GM19438 (cell line): Measurements from ENCODE around the gene SLC1A2.
"Not testable (repeated sequence)": the region's sequence is repeated elsewhere in the genome, so short reads cannot be mapped to it uniquely, and the experiment has no call there.

Experiments used
- ATAC-seq: cut with Tn5 transposase; IDR thresholded peaks from one replicate; pipeline ENCODE4 v1.9.1; 2021; ENCODE audit warnings: low read depth; ENCODE audit not compliant: unreplicated experiment

Gene SLC1A2

GRCh38 chr11:35232891-35233330, 186.4 kb downstream of the SLC1A2 start:
- ATAC-seq: no peak

GRCh38 chr11:35231076-35231860, 188.1 kb downstream of the SLC1A2 start:
- no peak for ATAC-seq

GRCh38 chr11:35230388-35230787, 189.0 kb downstream of the SLC1A2 start:
- no peak for ATAC-seq

- no peak for ATAC-seq
Measured at GRCh38 chr11:35228328-35228725, 191.0 kb downstream of the SLC1A2 start.

GRCh38 chr11:35227576-35228327, 191.6 kb downstream of the SLC1A2 start:
- ATAC-seq: no peak

- not testable (repeated sequence) for ATAC-seq
Measured at GRCh38 chr11:35226756-35227155, 192.6 kb downstream of the SLC1A2 start.

- no peak for ATAC-seq
Measured at GRCh38 chr11:35225946-35226520, 193.3 kb downstream of the SLC1A2 start.

- ATAC-seq: no peak
Measured at GRCh38 chr11:35223991-35224390, 195.4 kb downstream of the SLC1A2 start.

GRCh38 chr11:35223371-35223796, 196.0 kb downstream of the SLC1A2 start:
- ATAC-seq: no peak

- no peak for ATAC-seq
Measured at GRCh38 chr11:35218956-35219355, 200.4 kb downstream of the SLC1A2 start.

- ATAC-seq: no peak
Measured at GRCh38 chr11:35216962-35217678, 202.2 kb downstream of the SLC1A2 start.

- ATAC-seq: no peak
Measured at GRCh38 chr11:35215945-35216344, 203.4 kb downstream of the SLC1A2 start.

- ATAC-seq: no peak
Measured at GRCh38 chr11:35214792-35215193, 204.6 kb downstream of the SLC1A2 start.

- no peak for ATAC-seq
Measured at GRCh38 chr11:35214226-35214770, 205.1 kb downstream of the SLC1A2 start.

- ATAC-seq: no peak
Measured at GRCh38 chr11:35211952-35212351, 207.4 kb downstream of the SLC1A2 start.

- ATAC-seq: no peak
Measured at GRCh38 chr11:35210876-35211546, 208.3 kb downstream of the SLC1A2 start.

GRCh38 chr11:35208795-35209194, 210.6 kb downstream of the SLC1A2 start:
- no peak for ATAC-seq

- ATAC-seq: no peak
Measured at GRCh38 chr11:35207471-35208403, 211.6 kb downstream of the SLC1A2 start.

- no peak for ATAC-seq
Measured at GRCh38 chr11:35206616-35207015, 212.7 kb downstream of the SLC1A2 start.
